Peyer's patch (tissue), 4 donors: ENCODE results near the gene MMP3.

ENCODE experiments used
- CTCF ChIP-seq, 6 experiments: fragments of 450-650 bp in 4 of 6; fragments of 200-600 bp in 2 of 6; sonication (generic) in 1 of 6; IDR thresholded peaks; one replicate each; pipeline ENCODE4 v1.5.1; 2017 to 2019; ENCODE audit warnings: antibody characterized with exemption in 6 of 6, mild to moderate bottlenecking in 3 of 6, moderate library complexity in 1 of 6
- POLR2A ChIP-seq, 2 donors: fragments of 450-650 bp; IDR thresholded peaks; one replicate each; pipeline ENCODE4 v1.5.1; 2017; ENCODE audit warnings: antibody characterized with exemption in 2 of 2, mild to moderate bottlenecking in 2 of 2, moderate library complexity in 2 of 2

DNA sequence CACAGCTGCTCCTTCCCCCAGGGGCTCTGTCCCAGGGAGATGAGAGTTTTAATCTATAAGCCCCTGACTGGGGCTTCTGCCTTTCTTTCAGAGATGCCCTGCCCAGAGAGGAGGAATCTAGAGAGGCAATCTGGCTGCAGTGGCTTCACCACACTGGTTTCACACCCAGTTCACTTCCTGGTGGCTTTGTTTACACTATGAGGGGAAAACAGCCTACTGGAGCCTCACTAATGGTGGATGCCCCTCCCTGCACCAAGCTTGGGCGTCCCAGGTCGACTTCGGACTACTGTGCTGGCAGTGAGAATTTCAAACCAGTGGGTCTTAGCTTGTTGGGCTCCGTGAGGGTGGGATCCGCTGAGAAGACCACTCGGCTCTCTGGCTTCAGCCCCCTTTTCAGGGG is 23.9 kb downstream of the MMP3 start:
- TF ChIP-seq POLR2A (IDR thresholded peaks at IDR 0.05) (no peak), CTCF (IDR thresholded peaks at IDR 0.05) (no peak)
